ENCODE data around the gene DUSP14.

DNA sequence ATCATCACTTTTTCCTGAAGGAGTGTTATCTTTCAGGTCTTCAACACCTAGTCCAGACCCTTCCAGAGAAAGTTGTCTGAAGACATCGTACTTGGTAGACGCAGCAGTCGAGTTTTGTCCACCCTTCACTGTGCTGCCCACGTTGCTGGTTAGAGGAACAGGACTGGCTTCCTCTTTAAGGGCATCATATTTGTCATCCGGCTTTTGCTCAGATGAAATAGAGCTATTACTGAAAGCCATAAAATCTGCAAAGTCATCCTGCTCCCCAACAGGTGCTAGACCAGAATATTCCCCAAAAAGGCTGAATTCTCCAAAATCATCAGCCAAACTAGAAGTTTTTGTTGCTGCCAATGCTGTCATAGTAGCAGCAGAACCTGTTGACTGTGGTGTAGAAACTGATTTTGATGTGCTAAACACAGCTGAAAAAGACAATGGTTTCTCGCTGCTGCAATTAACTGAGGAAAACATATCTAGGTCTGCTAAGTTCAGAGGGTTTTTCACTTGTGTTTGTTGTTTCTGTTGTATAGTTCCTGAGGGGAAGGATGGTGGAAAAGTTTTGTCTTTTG is 63.8 kb downstream of the DUSP14 start:
- TF ChIP-seq CTCF (IDR thresholded peaks at IDR 0.05): no peak
- TF ChIP-seq POLR2A (IDR thresholded peaks at IDR 0.05): no peak

Measured in upper lobe of left lung (tissue), 4 donors.